PC-9 (cell line): ENCODE data around the gene CPD. TPM values are rescaled to one million over a fixed set of nuclear protein-coding genes. Genes with fewer than 3 reads are reported as not detected.
"Not testable (repeated sequence)": the region's sequence is repeated elsewhere in the genome, so short reads cannot be mapped to it uniquely, and the experiment has no call there.

Source experiments
- BruUV-seq: library from RNA; stranded (reverse); fragments of 400-500 nt; replicated peaks from 2 replicates; lab custom pipeline; 2021; lab: Mats Ljungman, UMichigan
- CTCF ChIA-PET: fragments of 300-600 bp; sonication (Branson Sonifier 250); formaldehyde crosslinking; loops from one replicate; lab custom pipeline; 2022; ENCODE audit warnings: antibody characterized with exemption; lab: Charles Lee
- POLR2A ChIA-PET: fragments of 300-600 bp; sonication (Branson Sonifier 250); formaldehyde crosslinking; loops from one replicate; lab custom pipeline; 2022; ENCODE audit warnings: antibody characterized with exemption; ENCODE audit not compliant: unreplicated experiment; lab: Charles Lee
- DNase-seq, 2 experiments: peaks; one replicate each; pipeline versions ENCODE4 v3.0.0 to v3.0.0-alpha.2; 2015 to 2022; ENCODE audit warnings: mixed read lengths in 1 of 2
- H2AFZ ChIP-seq: fragments of 200-600 bp; sonication (generic); 2 replicates; pipeline ENCODE4 v1.8.1; 2017; ENCODE audit warnings: antibody characterized with exemption
- H3F3A ChIP-seq: fragments of 200-600 bp; sonication (generic); 2 replicates; pipeline ENCODE4 v1.8.1; 2017; ENCODE audit warnings: antibody characterized with exemption, mild to moderate bottlenecking, low read depth; ENCODE audit not compliant: insufficient read depth
- H3K27ac ChIP-seq: fragments of 200-600 bp; sonication (generic); 2 replicates; pipeline ENCODE4 v1.6.1; 2016; ENCODE audit warnings: mixed run types
- H3K27me3 ChIP-seq: fragments of 200-600 bp; sonication (generic); 2 replicates; pipeline ENCODE4 v1.6.1; 2016; ENCODE audit warnings: low read depth, mixed run types; ENCODE audit not compliant: insufficient read depth
- H3K36me3 ChIP-seq: fragments of 200-600 bp; sonication (generic); 2 replicates; pipeline ENCODE4 v1.6.1; 2016; ENCODE audit warnings: low read depth, mixed run types
- H3K4me1 ChIP-seq: fragments of 200-600 bp; sonication (generic); replicated peaks from 2 replicates; pipeline ENCODE4 v1.6.1; 2016; ENCODE audit warnings: mixed run types; ENCODE audit not compliant: insufficient read depth
- H3K4me2 ChIP-seq: fragments of 200-600 bp; sonication (generic); 2 replicates; pipeline ENCODE4 v1.6.1; 2017; ENCODE audit warnings: mixed run types
- H3K4me3 ChIP-seq: fragments of 200-600 bp; sonication (generic); 2 replicates; pipeline ENCODE4 v1.6.1; 2016; ENCODE audit warnings: mixed run types
- H3K79me2 ChIP-seq: fragments of 200-600 bp; sonication (generic); 2 replicates; pipeline ENCODE4 v1.6.1; 2017; ENCODE audit warnings: low read depth, mixed run types
- H3K9me2 ChIP-seq: fragments of 200-600 bp; sonication (generic); 2 replicates; pipeline ENCODE4 v1.8.1; 2017; ENCODE audit warnings: mild to moderate bottlenecking; ENCODE audit not compliant: insufficient read depth
- H3K9me3 ChIP-seq: fragments of 200-600 bp; sonication (generic); 2 replicates; pipeline ENCODE4 v1.8.1; 2016; ENCODE audit warnings: low read depth; ENCODE audit not compliant: insufficient read depth
- H4K20me1 ChIP-seq: fragments of 200-600 bp; sonication (generic); 2 replicates; pipeline ENCODE4 v1.8.1; 2017; ENCODE audit not compliant: insufficient read depth
- EZH2 ChIP-seq: fragments of 200-600 bp; sonication (generic); IDR thresholded peaks from 2 replicates; pipeline ENCODE4 v1.8.0; 2017; ENCODE audit warnings: antibody characterized with exemption, low read depth
- intact Hi-C: fragments of 100-400 bp; cut with micrococcal nuclease; formaldehyde crosslinking; loops from one replicate; pipeline ENCODE4 v1.10.0; 2022; ENCODE audit not compliant: unreplicated experiment
- total RNA-seq: library from RNA; stranded (reverse); gene quantifications from 2 replicates; pipeline ENCODE4 v1.2.3, GENCODE V29; 2021
- TF ChIP-seq, protein P1 (sequence below): fragments of 200-600 bp; sonication (generic); conservative IDR thresholded peaks from 2 replicates; pipeline ENCODE4 v1.6.1; 2017; ENCODE audit warnings: mixed run types, antibody characterized with exemption, mild to moderate bottlenecking, moderate library complexity

The CPD gene
- total RNA-seq, 1 experiment from 2014 or later: 55.0 TPM

DNA sequence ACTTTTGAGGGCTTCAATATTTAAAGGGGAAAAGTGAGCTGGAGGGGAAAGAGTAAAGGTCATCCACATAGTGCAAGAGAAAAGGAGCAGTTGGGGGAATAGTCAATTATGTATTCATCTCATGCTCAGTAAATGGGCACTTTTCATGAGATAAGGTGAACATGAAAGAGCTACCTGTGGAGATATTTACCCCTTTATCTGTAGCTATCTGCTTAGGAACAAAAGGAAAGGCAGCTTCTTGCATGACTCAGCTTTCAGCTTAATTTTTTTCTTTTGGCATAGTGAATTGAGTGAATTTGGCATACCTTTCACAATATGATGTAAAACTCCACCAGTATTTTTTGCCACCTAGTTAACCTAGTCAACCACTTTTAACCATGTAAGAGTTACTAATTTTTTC, 26.4 kb downstream of the CPD start:
- POLR2A ChIA-PET: interaction anchor here (0.5 to 0.7 kb wide), 6 partner anchors 9 to 900 kb away, joined by 3 to 6 read pairs (median 4); no protein-coding TSS in a partner anchor
- Histone ChIP-seq H3F3A (peaks cover 10% of the 10 kb centered on the region; the same call in 1 of the 2 replicates), H2AFZ (no peak overlapping the region), H3K79me2 (peaks cover 24% of the 10 kb centered on the region), H4K20me1 (no peaks in the 10 kb centered on the region), H3K9me2 (no peaks in the 10 kb centered on the region), H3K4me1 (peaks cover 19% of the 10 kb centered on the region), H3K27ac (peak overlapping the region; percentile 52), H3K36me3 (peaks cover 3% of the 10 kb centered on the region; the same call in 1 of the 2 replicates), H3K27me3 (no peaks in the 10 kb centered on the region), H3K4me3 (no peak overlapping the region), H3K4me2 (peak overlapping the region; percentile 30), H3K9me3 (no peaks in the 10 kb centered on the region)
- CTCF ChIA-PET: interaction anchor here (0.9 kb wide), 2 partner anchors 28 to 65 kb away, joined by 3 to 5 read pairs; no protein-coding TSS in a partner anchor
- BruUV-seq: no TSS peak
- TF ChIP-seq, protein P1, sequence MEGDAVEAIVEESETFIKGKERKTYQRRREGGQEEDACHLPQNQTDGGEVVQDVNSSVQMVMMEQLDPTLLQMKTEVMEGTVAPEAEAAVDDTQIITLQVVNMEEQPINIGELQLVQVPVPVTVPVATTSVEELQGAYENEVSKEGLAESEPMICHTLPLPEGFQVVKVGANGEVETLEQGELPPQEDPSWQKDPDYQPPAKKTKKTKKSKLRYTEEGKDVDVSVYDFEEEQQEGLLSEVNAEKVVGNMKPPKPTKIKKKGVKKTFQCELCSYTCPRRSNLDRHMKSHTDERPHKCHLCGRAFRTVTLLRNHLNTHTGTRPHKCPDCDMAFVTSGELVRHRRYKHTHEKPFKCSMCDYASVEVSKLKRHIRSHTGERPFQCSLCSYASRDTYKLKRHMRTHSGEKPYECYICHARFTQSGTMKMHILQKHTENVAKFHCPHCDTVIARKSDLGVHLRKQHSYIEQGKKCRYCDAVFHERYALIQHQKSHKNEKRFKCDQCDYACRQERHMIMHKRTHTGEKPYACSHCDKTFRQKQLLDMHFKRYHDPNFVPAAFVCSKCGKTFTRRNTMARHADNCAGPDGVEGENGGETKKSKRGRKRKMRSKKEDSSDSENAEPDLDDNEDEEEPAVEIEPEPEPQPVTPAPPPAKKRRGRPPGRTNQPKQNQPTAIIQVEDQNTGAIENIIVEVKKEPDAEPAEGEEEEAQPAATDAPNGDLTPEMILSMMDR: no peak
- no peak for TF ChIP-seq EZH2
- intact Hi-C loops: no loop called here
- DNase-seq: peak in 1 of 2 experiments; percentile 45

DNA sequence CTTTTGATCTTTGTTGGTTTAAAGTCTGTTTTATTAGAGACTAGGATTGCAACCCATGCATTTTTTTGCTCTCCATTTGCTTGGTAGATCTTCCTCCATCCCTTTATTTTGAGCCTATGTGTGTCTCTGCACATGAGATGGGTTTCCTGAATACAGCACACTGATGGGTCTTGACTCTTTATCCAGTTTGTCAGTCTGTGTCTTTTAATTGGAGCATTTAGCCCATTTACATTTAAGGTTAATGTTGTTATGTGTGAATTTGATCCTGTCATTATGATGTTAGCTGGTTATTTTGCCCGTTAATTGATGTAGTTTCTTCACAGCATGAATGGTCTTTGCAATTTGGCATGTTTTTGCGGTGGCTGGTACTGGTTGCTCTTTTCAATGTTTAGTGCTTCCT, 31.9 kb downstream of the CPD start:
- H3K4me2 ChIP-seq, H4K20me1 ChIP-seq, H3K36me3 ChIP-seq, BruUV-seq, H3K9me2 ChIP-seq, POLR2A ChIA-PET, intact Hi-C loops, H3K27me3 ChIP-seq, H3K27ac ChIP-seq, DNase-seq, CTCF ChIA-PET, H3F3A ChIP-seq, H2AFZ ChIP-seq, H3K4me3 ChIP-seq, H3K4me1 ChIP-seq, H3K9me3 ChIP-seq: not testable (repeated sequence)
- peaks cover 38% of the 10 kb centered on the region for H3K79me2 ChIP-seq

DNA sequence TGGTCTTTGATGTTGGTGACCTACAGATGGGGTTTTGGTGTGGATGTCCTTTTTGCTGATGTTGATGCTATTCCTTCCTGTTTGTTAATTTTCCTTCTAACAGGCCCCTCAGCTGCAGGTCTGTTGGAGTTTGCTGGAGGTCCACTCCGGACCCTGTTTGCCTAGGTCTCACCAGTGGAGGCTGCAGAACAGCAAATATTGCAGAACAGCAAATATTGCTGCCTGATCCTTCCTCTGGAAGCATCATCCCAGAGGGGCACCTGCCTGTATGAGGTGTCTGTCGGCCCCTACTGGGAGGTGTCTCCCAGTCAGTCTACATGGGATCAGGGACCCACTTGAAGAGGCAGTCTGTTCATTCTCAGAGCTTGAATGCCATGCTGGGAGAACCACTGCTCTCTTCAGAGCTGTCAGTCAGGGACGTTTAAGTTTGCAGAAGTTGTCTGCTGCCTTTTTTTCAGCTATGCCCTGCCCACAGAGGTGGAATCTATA, 33.3 kb downstream of the CPD start:
- H3K27ac ChIP-seq, DNase-seq, CTCF ChIA-PET, H3K9me2 ChIP-seq, H4K20me1 ChIP-seq, BruUV-seq, H3K4me2 ChIP-seq, H3K4me3 ChIP-seq, H3F3A ChIP-seq, H3K27me3 ChIP-seq, H3K36me3 ChIP-seq, H3K4me1 ChIP-seq, H3K9me3 ChIP-seq, intact Hi-C loops, H2AFZ ChIP-seq: not testable (repeated sequence)
- POLR2A ChIA-PET: interaction anchor here (1.0 kb wide), 1 partner anchor 257 kb away, joined by 4 read pairs; no protein-coding TSS in a partner anchor
- H3K79me2 ChIP-seq: peaks cover 31% of the 10 kb centered on the region

DNA sequence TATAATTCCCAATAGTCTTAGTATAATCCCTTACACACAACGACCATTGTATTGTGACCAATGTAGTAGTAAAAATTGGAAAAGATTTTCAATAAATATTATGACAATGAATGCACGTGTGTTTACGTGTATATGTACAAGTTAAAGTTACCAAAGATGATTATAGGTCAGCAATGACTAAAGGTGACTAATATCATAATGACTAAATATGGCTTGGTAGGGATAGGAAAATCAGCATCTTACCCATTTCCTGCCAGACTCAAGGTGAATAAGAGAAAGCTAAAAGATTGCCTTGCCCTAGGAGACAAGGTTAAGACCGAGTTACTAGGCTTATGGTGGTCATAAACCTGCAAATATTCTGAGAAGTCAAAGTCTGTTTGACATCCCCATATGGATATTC, 34.4 kb downstream of the CPD start:
- H3K4me2 ChIP-seq: no peak overlapping the region
- H3K27ac ChIP-seq: no peak overlapping the region
- no peak overlapping the region for H2AFZ ChIP-seq
- no peaks in the 10 kb centered on the region for H3K36me3 ChIP-seq
- no peaks in the 10 kb centered on the region for H3K27me3 ChIP-seq
- no peaks in the 10 kb centered on the region; the same call in 1 of the 2 replicates for H3F3A ChIP-seq
- 0 out of 2 replicates have a peak, but pooled peaks cover 3% of the 10 kb centered on the region for H3K4me1 ChIP-seq
- H3K9me3 ChIP-seq: no peaks in the 10 kb centered on the region
- peaks cover 28% of the 10 kb centered on the region for H3K79me2 ChIP-seq
- no peak overlapping the region for H3K4me3 ChIP-seq
- ChIA-PET POLR2A (no interaction called here), CTCF (no interaction called here)
- no peaks in the 10 kb centered on the region for H3K9me2 ChIP-seq
- no TSS peak for BruUV-seq
- H4K20me1 ChIP-seq: 0 out of 2 replicates have a peak, but pooled peaks cover 4% of the 10 kb centered on the region
- no peak for DNase-seq
- intact Hi-C loops: no loop called here
- TF ChIP-seq EZH2: no peak
- TF ChIP-seq, protein P1: no peak
